Activated T-cell treated with anti-CD3 and anti-CD28 coated beads for 48 hours (primary cell): ENCODE results near the gene LY86.

Source experiments
- DNase-seq: peaks from one replicate; pipeline ENCODE4 v3.0.0-alpha.2; 2020; ENCODE audit warnings: low read depth

LY86 gene

GRCh38 chr6:6588064-6588923 lies at the start of gene LY86:
TSS of gene LY86 (plus strand) at chr6:6588720. CDS start at chr6:6588735, 15 bp downstream.
- no peak for DNase-seq

GRCh38 chr6:6539036-6539435 lies 49.5 kb upstream of the LY86 start:
- DNase-seq: no peak

GRCh38 chr6:6542357-6542756 lies 46.2 kb upstream of the LY86 start:
- no peak for DNase-seq

- no peak for DNase-seq
Observed at GRCh38 chr6:6543181-6543879, 45.2 kb upstream of the LY86 start.

GRCh38 chr6:6545616-6546317 lies 42.8 kb upstream of the LY86 start:
- DNase-seq: no peak

- peak; percentile 30 for DNase-seq
Observed at GRCh38 chr6:6546318-6547109, 42.0 kb upstream of the LY86 start.

GRCh38 chr6:6547110-6547879 lies 41.2 kb upstream of the LY86 start:
- DNase-seq: peak; percentile 71

- no peak for DNase-seq
Observed at GRCh38 chr6:6556161-6556737, 32.3 kb upstream of the LY86 start.

- DNase-seq: peak; percentile 27
Observed at GRCh38 chr6:6556738-6557503, 31.6 kb upstream of the LY86 start.

GRCh38 chr6:6557504-6557839 lies 31.0 kb upstream of the LY86 start:
- DNase-seq: no peak

- no peak for DNase-seq
Observed at GRCh38 chr6:6557886-6558285, 30.6 kb upstream of the LY86 start.

GRCh38 chr6:6559994-6560570 lies 28.4 kb upstream of the LY86 start:
- DNase-seq: no peak

GRCh38 chr6:6560909-6561308 lies 27.6 kb upstream of the LY86 start:
- no peak for DNase-seq

GRCh38 chr6:6564154-6564553 lies 24.4 kb upstream of the LY86 start:
- no peak for DNase-seq

GRCh38 chr6:6565069-6565468 lies 23.5 kb upstream of the LY86 start:
- no peak for DNase-seq

- no peak for DNase-seq
Observed at GRCh38 chr6:6565488-6565887, 23.0 kb upstream of the LY86 start.

- no peak for DNase-seq
Observed at GRCh38 chr6:6566766-6567165, 21.8 kb upstream of the LY86 start.

GRCh38 chr6:6569096-6569810 lies 19.3 kb upstream of the LY86 start:
- no peak for DNase-seq

GRCh38 chr6:6569811-6570164 lies 18.7 kb upstream of the LY86 start:
- no peak for DNase-seq
